Measurements from ENCODE around the gene PBX1.

DNA sequence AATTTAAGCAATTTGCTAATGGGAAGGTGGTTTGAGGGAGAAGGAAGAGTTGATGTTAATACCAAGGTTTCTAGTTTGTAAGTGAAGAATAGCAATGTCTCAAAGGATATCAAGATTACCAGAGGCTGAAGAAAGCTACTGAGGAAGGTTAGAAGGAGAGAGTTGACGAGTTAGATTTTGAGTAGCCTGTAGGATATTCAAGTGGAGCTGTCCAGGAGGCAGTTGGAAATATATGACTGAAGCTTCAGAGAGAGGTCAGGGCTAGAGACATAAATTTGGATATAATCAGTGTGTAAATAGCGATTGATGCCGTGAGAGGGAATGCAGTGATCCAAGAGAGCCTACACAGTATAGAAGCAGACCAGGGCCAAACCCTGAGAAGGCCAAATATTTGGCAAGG, 48.4 kb downstream of the PBX1 start:
- TF ChIP-seq, protein P1, sequence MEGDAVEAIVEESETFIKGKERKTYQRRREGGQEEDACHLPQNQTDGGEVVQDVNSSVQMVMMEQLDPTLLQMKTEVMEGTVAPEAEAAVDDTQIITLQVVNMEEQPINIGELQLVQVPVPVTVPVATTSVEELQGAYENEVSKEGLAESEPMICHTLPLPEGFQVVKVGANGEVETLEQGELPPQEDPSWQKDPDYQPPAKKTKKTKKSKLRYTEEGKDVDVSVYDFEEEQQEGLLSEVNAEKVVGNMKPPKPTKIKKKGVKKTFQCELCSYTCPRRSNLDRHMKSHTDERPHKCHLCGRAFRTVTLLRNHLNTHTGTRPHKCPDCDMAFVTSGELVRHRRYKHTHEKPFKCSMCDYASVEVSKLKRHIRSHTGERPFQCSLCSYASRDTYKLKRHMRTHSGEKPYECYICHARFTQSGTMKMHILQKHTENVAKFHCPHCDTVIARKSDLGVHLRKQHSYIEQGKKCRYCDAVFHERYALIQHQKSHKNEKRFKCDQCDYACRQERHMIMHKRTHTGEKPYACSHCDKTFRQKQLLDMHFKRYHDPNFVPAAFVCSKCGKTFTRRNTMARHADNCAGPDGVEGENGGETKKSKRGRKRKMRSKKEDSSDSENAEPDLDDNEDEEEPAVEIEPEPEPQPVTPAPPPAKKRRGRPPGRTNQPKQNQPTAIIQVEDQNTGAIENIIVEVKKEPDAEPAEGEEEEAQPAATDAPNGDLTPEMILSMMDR (IDR thresholded peaks at IDR 0.05), result no peak
- TF ChIP-seq POLR2A (IDR thresholded peaks at IDR 0.05), result no peak

All from esophagus squamous epithelium (tissue), 4 donors.